ENCODE data around the gene NXPH1.

The NXPH1 gene

DNA sequence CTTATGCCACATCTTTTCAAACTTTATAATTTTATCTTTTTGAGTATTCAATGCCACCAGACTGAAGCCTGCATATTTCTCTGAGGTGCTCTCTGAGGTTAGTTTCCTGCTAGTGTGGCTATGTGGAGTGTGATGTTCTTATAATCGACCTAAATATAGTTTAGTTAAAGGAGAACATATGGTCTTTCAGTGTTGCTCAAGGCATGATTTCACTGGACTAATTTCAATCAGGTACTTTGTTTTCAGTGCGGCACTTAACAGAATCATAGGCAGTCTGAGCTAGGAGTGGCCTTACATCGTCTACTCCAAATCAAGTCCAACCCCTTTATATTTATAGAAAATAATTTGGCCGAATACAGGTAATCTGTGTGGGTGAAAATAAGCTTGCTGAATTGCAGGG lies 134.2 kb downstream of the NXPH1 start:
- DNase-seq: no peak
- in situ Hi-C loops (cut with MboI; ENCODE audit: low pct_unique_long_range_greater_than_20kb, low sequenced_read_pairs): no loop called here

DNA sequence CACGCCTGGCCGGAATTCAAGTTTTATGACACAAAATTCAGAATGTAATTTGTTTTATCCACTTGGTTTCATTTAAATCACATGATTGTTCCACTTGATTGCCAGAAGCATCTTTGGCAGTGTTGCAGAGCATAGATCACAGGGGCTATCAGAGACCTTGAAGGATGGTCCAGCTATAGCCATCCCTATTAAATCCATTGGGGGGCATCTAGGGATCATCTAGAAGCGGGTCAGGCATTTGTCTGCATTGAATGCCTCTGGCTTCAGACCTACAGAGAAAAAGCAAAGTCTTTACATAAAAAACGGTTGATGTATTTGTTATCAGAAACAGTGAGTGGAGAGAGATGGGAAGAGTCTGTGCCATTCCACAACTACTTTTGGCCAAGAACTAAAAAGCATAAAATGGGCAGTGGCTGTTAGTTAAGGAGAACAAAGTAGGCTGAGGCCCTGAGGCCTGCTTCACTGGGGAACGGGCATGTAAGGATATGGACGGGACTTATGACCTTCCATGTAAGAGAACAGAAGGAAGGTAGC lies 146.3 kb downstream of the NXPH1 start:
- no peak for DNase-seq
- in situ Hi-C loops (cut with MboI; ENCODE audit: low pct_unique_long_range_greater_than_20kb, low sequenced_read_pairs): no loop called here

DNA sequence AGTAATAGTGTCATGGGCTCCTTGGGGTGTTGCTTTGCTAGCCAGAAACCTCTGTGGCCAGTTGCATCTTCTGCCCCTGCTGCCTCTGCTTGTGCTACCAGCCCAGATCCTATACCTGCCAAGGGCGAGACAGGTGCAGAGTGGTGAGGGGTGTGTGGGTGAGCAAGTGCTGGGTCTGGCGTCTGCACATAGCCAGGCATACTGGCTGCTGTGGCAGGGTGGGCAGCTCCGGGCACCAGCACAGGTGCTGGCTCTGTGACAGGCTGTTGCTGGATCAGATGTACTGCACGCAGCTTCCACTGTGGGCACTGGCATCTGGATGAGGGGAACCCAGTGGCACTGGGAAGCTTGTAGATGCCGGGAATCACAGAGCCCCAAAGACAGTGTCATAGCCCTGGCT lies 148.4 kb downstream of the NXPH1 start:
- DNase-seq: no peak
- in situ Hi-C loops (cut with MboI; ENCODE audit: low pct_unique_long_range_greater_than_20kb, low sequenced_read_pairs): no loop called here

DNA sequence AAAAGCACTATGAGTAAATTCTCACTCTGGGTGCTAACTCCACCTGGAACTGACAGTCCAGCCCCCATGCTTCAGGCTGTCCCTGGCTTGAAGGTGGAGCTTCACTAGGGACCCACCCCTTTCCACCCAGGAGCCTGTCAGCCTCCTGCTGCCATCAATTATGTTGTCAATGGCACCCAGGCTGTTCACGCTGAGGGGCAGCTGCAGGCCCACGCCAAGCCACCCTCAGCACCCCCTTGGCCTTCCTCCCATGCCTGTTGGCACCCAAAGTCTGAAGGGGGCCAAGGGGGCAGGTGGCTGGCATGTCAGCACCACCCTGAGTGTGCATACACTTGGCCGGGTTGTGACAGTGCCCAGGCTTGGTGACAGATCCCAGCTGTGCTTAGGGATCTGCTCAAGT lies 149.3 kb downstream of the NXPH1 start:
- in situ Hi-C loops (cut with MboI; ENCODE audit: low pct_unique_long_range_greater_than_20kb, low sequenced_read_pairs): no loop called here
- no peak for DNase-seq

DNA sequence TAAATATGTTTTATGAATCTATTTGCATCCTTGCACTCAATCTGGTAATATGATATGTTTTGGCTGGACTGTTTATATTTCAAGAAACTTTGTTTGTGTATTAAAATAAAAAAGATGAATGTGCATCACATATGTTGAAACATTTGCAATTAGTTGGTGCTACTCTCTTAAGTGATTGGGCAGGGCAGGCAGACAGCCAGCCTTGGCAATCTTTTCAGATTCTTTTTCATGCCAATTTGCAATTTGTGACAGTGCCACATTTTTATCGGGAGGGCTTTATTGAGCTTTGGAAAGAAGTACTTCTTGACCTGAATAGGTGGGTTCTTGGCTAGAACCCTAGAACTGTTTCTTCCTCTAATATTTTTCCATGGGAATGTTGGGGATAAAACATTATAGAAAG lies 152.2 kb downstream of the NXPH1 start:
- in situ Hi-C loops (cut with MboI; ENCODE audit: low pct_unique_long_range_greater_than_20kb, low sequenced_read_pairs): no loop called here
- DNase-seq: no peak

DNA sequence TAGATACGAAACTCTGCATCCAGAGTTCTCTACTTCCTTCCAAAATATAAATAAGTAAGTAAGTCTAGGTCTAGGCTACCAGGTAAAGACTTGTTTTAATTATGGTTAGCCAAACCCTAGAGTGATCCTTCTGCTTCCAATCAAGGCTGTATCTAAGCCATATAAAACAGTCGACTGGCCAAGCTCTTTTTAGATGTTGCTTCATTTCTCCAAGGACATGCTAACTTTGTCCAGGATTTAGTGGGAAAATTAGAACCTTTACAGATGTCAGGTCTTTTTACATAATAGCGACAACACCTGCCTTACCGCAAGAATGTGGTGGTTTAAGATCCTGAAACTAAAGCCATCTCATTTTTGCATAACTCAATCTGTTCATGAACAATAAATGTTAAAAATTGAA lies 156.8 kb downstream of the NXPH1 start:
- in situ Hi-C loops (cut with MboI; ENCODE audit: low pct_unique_long_range_greater_than_20kb, low sequenced_read_pairs): no loop called here
- no peak for DNase-seq

DNA sequence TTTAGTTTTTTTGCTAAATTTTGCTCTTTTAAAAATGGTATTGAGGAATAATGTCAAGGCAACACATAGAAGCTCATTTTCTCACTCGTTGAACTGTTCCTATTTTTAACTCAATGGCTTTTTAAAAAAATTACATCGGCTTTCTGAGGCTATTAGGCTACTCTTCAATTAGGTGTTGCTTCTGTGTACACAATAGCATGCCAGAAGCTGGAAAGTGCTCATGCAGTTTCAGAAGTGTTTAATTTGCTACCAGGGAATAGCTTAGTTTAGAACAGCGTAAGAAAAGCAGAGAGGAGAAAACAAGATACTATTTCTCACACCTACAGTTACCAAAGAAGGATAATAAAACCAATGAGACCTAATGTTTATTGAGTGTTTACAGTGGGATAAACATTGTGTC lies 157.4 kb downstream of the NXPH1 start:
- no peak for DNase-seq
- in situ Hi-C loops (cut with MboI; ENCODE audit: low pct_unique_long_range_greater_than_20kb, low sequenced_read_pairs): no loop called here

DNA sequence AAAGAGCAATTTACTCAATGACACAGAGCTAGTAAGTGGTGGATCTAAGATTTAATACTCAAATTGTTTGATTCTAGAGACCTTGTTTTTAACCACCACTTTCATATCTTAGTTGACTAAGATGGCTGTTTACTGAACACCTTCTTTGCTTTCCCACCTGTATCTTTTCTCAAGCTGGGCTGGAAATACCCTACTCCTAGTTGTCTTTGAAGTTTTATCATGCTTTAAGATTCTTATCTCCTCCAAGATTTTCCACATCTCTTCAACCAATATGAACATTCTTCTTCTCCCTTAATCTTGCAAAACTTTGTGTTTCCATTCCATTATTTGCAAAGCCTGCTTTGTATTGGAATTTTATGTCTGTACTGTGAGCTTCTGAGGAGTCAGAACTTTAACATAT lies 157.9 kb downstream of the NXPH1 start:
- in situ Hi-C loops (cut with MboI; ENCODE audit: low pct_unique_long_range_greater_than_20kb, low sequenced_read_pairs): no loop called here
- DNase-seq: no peak

DNA sequence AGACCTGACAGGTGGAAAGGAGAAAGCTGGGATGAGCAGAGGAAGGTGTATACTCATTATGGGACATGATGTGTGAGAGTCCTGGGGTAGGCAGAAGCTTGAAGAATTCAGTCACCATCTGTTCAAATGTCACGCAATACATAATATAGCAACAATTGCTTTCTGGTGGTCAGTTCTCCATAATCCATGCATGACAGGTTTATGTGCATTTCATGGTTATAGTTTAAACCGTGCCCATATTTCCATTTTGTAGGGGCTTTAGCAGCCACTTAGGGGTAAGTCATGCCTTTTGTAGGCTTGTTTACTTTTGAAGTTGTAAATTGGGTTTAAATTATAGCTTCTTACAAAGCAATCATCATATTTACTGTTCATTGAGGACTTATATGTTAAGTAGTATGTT lies 158.8 kb downstream of the NXPH1 start:
- no peak for DNase-seq
- in situ Hi-C loops (cut with MboI; ENCODE audit: low pct_unique_long_range_greater_than_20kb, low sequenced_read_pairs): no loop called here

DNA sequence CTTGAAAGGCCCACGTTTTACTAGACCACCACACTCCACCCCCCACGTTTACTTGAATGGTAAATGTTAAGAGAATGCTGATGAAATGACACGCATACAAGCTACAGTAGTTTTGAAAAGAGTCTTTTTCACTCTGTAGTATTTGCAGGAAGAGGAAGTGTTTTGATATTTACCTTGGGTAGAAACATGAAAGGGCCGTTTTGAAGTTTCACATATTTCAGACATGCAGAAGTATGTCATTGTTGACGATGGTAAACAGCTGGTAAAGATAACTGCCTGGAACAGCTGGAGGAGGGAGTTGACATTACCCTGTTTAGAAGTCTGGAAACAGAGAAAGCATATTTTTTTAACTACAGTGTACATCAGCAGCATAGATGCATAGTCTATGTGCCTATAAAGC lies 160.7 kb downstream of the NXPH1 start:
- in situ Hi-C loops (cut with MboI; ENCODE audit: low pct_unique_long_range_greater_than_20kb, low sequenced_read_pairs): no loop called here
- no peak for DNase-seq

DNA sequence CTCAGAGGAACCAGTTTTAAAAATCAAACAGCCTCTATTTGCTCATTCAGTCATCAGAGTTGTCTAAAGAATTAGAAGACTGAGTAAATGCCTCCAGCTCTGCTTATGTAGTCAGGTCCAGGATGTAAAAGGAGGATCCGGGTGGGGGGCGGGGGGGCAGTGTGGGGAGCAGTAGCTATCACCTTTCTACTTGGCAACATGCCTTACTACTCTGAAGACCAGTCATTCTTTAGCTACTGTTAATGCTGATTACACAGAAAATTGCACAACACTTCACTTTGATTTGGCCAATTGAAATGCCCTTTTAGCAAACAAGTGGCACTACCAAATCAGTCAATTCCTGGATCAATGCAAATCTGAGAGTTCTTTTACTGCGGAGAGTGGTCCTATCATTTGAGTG lies 164.2 kb downstream of the NXPH1 start:
- no peak for DNase-seq
- in situ Hi-C loops (cut with MboI; ENCODE audit: low pct_unique_long_range_greater_than_20kb, low sequenced_read_pairs): no loop called here

DNA sequence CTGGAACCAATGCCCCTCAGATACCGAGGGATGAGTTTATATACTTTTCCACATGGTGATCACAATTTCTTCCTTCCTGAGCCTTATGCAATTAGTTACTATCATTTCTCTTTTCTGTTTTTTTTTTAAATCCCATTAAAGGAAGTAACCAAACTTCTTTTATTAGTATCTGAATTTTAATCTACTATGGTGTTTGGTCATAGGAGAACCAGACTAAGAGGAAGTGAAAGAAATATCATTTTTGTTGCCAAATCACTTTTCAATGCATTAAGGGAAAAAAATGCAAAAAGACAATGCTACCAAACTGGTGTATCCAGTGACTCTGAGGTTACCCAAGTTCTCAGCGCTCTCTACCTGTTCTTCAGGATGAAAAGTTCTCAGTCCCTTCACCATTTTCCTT lies 167.7 kb downstream of the NXPH1 start:
- in situ Hi-C loops (cut with MboI; ENCODE audit: low pct_unique_long_range_greater_than_20kb, low sequenced_read_pairs): no loop called here
- DNase-seq: no peak

DNA sequence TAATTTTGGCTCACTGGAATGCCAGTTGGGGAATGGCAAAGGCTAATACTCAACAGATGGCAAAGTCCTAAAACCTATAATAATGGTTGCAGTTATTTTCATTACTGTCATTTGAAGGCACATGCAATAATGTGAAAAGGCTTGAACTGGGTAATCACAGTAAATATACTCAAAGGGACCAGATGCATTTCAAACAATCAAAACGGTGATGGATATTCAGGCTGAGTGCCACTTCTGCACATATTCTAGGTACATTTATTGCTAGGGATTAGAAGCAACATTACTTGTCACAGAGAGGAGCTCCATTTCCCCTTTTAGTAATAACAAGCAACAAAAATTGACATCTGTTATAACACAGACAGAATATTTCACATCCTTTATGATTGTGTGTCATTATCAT lies 171.8 kb downstream of the NXPH1 start:
- DNase-seq: no peak
- in situ Hi-C loops (cut with MboI; ENCODE audit: low pct_unique_long_range_greater_than_20kb, low sequenced_read_pairs): no loop called here

DNA sequence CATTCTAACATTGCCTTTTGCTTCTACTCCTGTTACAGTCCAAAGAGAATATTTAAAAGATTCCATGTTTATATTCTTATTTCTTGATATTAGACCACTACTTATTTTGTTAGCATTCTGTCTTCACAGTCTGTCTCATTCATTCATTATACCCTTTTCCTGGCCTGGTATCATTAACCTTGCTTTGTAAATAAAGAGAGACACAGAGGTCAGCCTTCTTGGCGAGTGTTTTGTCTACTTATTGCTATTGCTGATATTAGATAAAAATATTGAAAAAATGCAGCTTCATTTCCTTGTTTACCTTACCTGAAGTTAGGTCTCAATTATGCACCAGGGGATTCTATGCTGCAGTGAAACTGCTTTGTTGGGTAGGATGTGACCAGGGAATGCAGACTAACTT lies 179.2 kb downstream of the NXPH1 start:
- no peak for DNase-seq
- in situ Hi-C loops (cut with MboI; ENCODE audit: low pct_unique_long_range_greater_than_20kb, low sequenced_read_pairs): no loop called here

DNA sequence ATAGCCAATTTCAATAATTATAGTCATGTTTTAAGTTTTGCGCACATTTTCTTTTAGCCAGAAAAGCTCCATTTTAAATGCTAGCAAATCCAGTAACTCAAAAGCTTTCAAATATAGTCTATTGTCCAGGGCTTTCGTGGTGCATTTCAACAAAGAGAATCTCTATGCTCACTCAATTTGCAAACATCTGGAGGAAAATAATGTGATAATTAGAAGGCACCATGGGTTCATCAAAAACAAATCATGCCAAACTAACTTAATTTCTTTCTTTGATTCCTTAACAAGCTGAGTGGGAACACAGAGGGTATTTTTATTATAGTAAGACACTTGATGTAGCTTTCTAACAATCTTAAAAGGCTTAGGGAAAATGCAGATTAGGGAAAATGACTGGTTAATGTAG lies 179.8 kb downstream of the NXPH1 start:
- in situ Hi-C loops (cut with MboI; ENCODE audit: low pct_unique_long_range_greater_than_20kb, low sequenced_read_pairs): no loop called here
- DNase-seq: no peak

DNA sequence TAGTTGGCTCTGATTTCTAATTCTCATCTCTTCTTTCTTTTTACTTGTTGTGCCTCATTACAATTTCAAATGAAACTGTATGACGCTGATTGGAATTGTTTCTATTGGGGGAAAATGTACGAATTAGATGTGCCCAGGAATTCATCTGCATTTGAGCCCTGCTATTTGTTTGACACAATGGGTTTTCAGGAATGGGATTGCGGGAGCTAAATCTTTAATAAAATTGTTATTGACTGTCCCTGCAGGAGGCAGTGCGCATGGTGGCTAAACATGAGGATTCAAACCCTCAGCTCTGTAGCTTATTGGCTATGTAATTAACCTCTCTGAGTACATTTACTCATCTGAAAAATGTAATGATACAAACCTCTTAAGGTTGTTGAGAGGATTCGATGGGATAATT lies 181.6 kb downstream of the NXPH1 start:
- in situ Hi-C loops (cut with MboI; ENCODE audit: low pct_unique_long_range_greater_than_20kb, low sequenced_read_pairs): no loop called here
- no peak for DNase-seq

DNA sequence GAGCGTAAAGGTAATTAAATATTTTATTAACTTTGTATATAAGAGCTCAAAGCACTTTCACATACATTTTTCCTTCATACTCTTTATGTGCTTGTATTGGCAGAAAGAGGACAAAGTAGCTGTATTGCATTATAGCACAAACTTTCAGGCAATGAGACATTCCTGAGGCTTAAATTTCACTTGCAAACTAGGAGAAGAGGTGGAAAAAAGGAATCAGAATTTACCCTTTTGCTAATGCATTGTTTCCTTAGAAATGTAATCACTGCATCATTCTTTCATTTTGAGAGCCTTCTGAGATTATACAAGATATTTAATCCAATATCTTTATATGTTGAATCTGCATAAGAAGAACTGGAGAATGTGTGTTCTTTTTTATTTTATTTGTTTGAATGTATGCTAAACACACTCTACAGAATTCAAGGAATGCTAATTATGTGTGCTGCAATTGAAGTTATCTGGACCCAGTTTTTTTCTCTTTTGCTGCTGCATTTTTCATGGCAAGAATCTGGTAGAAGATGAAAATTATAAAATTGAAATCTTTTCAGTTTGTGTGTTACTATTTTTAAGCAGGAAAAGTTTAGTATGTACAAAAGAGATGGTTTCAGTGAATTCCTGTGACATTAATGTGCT lies 185.1 kb downstream of the NXPH1 start:
- in situ Hi-C loops (cut with MboI; ENCODE audit: low pct_unique_long_range_greater_than_20kb, low sequenced_read_pairs): no loop called here
- DNase-seq: no peak

DNA sequence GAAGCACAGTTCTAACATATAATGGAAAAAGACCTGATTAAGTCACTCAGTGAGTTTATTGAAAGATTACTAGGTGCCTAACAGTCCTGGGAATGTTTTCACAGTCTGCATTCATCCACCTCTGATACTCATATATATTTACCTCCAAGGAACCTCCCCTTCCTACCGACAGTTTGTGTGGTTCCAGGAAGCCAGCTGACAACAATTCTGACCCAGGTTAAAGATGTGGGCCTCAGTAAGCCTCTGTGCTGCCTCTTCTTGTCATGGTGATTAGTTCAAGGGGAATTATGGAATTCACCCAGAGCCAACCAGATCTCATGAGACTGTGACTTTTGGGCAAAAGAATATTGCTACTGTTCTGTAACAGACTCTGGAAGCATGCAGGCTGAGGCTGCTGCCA lies 186.8 kb downstream of the NXPH1 start:
- in situ Hi-C loops (cut with MboI; ENCODE audit: low pct_unique_long_range_greater_than_20kb, low sequenced_read_pairs): no loop called here
- no peak for DNase-seq

DNA sequence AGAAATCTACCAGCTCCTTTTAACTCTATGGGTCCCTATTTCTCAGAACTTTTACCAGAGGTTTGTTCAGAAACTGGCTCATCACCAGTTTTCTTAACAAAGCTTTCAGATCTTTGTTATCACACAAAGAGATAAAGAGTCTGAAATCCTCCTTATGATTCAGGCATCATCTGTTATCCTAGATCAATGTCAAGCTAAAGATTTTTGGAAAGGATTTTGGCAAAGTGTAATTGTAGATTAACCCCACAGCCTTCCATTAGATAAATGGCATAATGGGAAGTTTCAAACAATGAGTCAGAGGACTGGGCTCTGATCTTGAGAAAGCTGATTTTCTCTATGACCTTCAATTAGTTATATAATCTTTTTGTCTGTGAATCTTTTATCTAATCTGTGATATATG lies 192.2 kb downstream of the NXPH1 start:
- in situ Hi-C loops (cut with MboI; ENCODE audit: low pct_unique_long_range_greater_than_20kb, low sequenced_read_pairs): no loop called here
- DNase-seq: no peak

DNA sequence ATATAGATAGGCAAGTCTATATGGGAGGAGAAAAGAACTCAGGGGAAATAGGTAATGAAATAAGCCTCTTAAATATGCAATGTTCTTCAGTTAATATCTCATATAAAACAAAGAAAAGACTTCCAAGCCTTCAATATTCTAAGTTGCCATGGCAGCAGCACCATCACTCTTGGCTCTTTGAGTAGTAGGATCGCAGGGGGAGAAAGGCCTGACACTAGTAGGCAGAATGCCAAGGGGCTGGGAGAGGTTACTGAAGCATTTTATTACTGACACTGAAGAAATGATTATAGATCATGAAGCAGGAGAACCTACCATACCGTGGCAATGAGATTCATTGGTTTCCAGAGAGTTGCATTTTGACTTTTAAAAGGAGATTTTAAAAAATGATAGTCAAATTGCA lies 193.9 kb downstream of the NXPH1 start:
- in situ Hi-C loops (cut with MboI; ENCODE audit: low pct_unique_long_range_greater_than_20kb, low sequenced_read_pairs): no loop called here
- no peak for DNase-seq

DNA sequence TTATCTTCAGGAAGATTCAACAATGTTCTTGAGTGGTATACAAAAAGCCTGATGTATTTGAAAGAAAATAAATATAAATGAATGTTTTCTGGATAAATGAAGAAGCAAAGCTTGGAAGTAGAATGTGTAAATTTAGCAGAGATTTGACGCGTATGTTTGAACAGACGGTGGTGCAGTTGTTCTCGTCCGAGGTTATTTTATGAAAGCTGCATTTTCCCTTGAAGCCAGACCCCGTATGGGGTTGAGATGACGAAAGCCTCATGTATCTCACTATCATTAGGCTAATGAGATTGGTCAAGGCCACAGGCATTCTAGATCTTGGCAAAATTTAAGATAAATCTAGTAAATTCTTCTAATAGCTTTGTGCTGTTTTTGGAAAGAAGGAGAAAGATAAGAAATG lies 195.2 kb downstream of the NXPH1 start:
- no peak for DNase-seq
- in situ Hi-C loops (cut with MboI; ENCODE audit: low pct_unique_long_range_greater_than_20kb, low sequenced_read_pairs): no loop called here

DNA sequence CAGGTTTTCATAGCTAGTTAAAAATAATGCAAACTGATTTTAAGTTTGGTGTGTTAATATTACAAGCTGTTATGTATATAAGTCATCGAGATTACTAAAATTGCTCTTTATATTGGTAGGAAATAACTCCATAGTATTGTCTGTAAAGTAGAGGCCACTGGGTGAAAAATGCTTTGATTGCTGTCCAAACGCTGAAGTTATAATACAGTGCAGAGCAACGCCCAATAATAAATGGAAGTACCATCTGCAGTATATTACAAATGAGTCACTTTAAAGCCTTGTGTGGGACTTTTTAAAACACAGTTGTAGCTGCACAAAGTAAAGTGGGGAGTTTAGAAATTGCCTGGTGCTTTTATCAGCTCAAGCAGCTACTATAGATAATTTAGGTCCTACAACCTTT lies 196.1 kb downstream of the NXPH1 start:
- DNase-seq: no peak
- in situ Hi-C loops (cut with MboI; ENCODE audit: low pct_unique_long_range_greater_than_20kb, low sequenced_read_pairs): no loop called here

Data from KBM-7 (cell line).